GM12864 (cell line): ENCODE results near the gene CDH1.

Source experiments
- DNase-seq: peaks from one replicate; pipeline ENCODE4 v3.0.0-alpha.2; 2011; ENCODE audit warnings: low read depth
- H3K4me3 ChIP-seq: 2 replicates; pipeline ENCODE4 v1.5.1; 2011; ENCODE audit warnings: mild to moderate bottlenecking, low read depth, low read length, control low read depth
- CTCF ChIP-seq: IDR thresholded peaks from 2 replicates; pipeline ENCODE4 v1.5.1; 2011; ENCODE audit warnings: low read depth, mild to moderate bottlenecking, moderate library complexity, low read length, control low read depth, inconsistent platforms; ENCODE audit errors: missing control alignments

CDH1 gene

GRCh38 chr16:68717684-68718083, 19.4 kb upstream of the CDH1 start:
- H3K4me3 ChIP-seq, result no peak overlapping the region
- TF ChIP-seq CTCF, result no peak
- DNase-seq, result no peak

DNA sequence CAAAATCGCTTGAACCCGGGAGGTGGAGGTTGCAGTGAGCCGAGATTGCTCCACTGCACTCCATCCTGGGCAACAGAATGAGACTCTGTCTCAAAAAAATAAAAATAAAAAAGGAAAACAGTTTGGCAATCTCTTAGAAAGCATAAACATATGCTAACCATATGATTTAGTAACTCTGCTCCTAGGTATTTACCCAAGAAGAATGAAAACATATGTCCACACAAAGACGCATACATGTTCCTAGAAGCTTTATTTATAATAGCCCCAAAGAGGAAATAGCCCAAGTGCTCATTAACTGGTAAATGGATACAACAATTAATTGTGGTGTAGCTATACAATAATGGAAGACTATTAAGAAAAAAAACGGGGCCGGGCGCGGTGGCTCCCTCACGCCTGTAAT, 18.5 kb upstream of the CDH1 start:
- DNase-seq, result no peak
- no peak for TF ChIP-seq CTCF
- no peak overlapping the region for H3K4me3 ChIP-seq

GRCh38 chr16:68719993-68720489, 17.1 kb upstream of the CDH1 start:
- no peak for TF ChIP-seq CTCF
- H3K4me3 ChIP-seq, result no peak overlapping the region
- DNase-seq, result peak; percentile 48

DNA sequence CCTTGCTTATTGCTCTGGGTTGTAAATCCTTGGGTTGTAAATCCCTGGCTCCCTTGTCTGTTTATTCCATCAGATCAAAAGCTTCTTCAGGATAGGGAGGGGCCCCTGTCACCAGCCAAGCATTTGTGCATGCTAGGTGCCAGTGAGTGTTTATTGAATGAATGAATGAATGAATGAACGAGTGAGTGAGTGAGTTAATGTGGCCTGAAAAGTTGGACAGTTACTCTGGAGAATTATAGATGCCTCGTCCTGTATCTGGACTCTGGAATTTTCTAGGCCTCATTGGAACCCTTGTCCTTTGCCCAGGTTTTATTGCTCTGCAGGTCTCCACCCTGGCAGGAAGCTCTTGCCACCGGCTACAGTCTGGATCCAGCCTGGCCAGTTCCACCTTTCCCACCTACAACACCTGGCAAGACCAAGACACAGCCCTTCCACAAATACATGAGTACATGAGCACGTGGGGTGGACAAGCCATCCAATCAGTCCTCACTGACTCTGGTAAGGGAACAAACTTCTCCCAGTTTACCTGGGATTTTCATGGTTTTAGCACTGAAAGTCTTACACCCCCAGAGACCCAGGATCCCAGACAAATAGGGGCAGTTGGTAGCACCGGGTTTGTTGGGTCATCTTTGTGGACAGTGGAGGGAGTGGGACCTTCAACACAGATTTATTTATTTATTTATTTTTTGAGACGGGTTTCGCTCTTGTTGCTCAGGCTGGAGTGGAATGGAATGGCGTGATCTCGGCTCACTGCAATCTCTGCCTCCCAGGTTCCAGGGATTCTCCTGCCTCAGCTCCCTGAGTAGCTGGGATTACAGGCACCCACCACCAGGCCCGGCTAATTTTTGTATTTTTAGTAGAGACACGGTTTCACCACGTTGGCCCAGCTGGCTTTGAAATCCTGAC, 14.7 kb upstream of the CDH1 start:
- no peak for TF ChIP-seq CTCF

GRCh38 chr16:68724797-68725196, 12.3 kb upstream of the CDH1 start:
- DNase-seq, result no peak
- no peak for TF ChIP-seq CTCF
- H3K4me3 ChIP-seq, result no peak overlapping the region

More for the DNA sequence above, 14.7 kb upstream of the CDH1 start:
- no peak overlapping the region for H3K4me3 ChIP-seq
- no peak for DNase-seq

DNA sequence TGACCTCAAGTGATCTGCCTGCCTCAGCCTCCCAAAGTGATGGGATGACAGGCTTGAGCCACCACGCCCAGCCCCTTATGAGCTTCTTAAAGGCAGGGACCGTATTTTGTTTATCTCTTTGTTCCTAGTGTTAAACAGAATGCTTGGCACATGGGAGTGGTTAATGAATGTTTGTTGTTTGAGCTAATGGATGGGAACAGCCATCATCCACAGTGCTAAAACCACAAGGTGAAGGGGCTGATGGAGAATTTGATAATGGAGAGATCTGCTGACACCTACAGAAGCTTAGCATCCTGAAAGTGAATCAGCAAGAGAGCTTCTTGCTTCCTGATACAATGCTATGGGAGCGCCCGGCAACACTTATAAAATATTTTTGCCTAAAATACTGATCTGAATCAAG, 8.6 kb upstream of the CDH1 start:
- TF ChIP-seq CTCF, result no peak
- no peak overlapping the region for H3K4me3 ChIP-seq
- DNase-seq, result no peak

DNA sequence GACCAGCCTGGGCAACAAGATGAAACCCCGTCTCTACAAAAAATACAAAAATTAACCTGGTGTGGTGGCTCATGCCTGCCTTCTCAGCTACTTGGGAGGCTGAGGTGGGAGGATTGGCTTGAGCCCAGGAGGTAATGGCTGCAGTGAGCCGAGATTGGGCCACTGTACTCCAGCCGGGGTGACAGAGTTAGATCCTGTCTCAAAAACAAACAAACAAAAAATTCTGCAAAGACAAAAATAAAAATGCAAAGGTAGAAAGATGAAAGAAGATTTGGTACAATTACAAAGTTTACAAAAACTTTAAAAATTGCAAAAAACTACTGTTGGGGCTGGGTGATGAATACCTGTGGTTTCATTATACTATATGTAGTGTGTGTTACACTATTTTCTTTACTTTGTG, 5.5 kb upstream of the CDH1 start:
- no peak for TF ChIP-seq CTCF
- DNase-seq, result no peak
- H3K4me3 ChIP-seq, result no peak overlapping the region
